ENCODE measurements around the gene CTDSP2.
"Not testable (repeated sequence)": the region's sequence is repeated elsewhere in the genome, so short reads cannot be mapped to it uniquely, and the experiment has no call there.

The CTDSP2 gene

DNA sequence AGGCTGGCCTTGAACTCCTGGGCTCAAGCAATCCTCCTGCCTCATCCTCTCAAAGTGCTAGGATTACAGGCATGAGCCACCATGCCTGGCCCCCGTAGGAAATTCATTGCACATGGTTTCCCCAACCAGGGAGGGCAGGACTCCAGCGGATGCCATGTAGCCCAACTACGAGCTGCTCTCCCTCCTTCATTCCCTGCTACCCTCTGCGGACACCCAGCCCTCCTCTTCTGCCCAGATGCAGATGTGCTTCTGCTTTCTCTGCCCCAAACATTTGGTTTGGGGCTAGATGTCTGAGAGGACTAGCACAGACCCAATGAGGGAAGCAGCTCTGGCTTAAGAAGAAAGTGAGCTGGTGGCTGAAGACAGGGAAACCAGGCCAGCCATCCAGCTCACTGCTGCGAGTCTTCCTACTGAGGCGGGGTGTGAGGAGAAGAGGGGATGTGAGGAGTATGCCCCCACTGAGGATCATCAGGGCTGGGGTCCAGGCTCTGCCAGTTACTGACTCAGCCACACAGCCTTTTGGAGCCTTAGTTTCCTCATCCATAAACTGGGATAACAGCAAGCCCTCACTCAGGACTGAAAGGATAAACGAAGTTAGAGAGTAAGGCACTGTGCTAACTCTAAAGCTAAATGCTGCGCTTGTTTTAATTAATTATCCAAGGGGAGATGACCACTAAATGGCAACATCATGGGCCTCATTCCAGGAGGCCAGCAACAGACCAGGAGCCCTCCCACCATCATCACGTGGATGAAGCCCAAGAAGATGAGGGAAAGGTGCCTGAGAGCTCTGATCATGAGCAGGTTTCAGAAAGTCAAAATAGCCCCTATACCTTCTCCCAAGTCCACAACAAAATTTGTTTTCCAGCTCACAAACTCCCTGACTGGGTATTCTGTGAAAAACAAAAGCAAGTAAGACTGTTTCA lies 10.9 kb downstream of the CTDSP2 start:
- DNase-seq (ENCODE audit: low read depth): no peak

DNA sequence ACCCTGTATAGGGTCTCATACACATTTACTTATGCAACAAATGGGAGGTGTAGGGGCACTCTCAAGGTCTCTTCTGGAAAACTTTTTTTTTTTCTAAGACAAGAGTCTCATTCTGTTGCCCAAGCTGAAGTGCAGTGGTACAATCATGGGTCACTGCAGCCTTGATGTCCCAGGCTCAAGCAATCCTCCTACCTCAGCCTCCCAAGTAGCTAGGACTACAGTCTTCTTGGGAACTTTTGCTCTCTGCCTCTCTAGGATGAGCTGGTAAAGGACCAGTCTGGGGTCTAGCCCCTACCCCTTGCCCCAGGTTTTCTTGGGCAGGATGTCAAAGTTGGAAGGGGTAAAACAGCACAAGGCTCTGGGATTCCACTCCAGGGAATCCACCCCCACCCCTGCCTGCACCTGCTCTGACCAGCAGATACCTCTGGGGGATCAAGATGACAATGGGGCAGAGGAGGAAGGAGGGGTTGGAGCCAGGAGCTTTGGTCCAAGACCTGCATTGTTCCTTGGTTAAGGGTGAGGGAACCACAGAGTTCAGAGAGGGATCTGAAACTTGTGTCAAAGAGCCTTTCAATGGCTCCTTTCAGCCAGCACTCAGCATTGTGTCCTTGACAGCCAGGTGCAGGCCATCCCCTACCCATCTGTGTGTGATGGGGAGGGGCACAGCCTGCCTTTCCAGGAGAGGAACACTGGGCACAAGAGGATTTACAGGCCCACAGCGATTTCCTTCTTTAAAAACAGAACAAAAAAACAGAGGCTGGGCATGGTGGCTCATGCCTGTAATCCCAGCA lies 12.2 kb downstream of the CTDSP2 start:
- DNase-seq (ENCODE audit: low read depth): no peak

- DNase-seq (ENCODE audit: low read depth): no peak
Observed at GRCh38 chr12:57833672-57834071, 12.9 kb downstream of the CTDSP2 start.

DNA sequence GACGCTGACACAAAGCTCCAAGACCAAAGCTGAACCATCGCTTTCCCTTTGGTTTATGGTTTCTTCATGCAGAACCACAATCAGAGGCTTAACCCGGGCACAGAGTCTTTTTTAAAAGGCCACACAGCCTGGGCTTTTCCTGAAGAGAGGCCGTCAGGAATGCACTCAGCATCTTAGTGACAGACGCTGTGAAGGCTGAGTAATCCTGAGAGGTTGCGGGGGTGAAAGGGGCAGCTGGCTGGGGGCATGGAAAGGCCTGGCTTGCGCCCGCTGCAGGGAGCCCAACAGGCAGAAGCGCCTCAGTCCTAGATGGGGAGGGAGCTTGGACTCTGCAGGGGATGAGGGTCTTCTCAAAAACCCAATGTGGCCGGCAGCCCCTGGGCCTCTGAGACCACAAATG lies 13.6 kb downstream of the CTDSP2 start:
- DNase-seq (ENCODE audit: low read depth): no peak

GRCh38 chr12:57830393-57830792 lies 16.1 kb downstream of the CTDSP2 start:
- DNase-seq (ENCODE audit: low read depth): no peak

- DNase-seq (ENCODE audit: low read depth): no peak
Observed at GRCh38 chr12:57829025-57829777, 17.3 kb downstream of the CTDSP2 start.

GRCh38 chr12:57826966-57827365 lies 19.6 kb downstream of the CTDSP2 start:
- no peak for DNase-seq (ENCODE audit: low read depth)

- no peak for DNase-seq (ENCODE audit: low read depth)
Observed at GRCh38 chr12:57826400-57826799, 20.1 kb downstream of the CTDSP2 start.

GRCh38 chr12:57825451-57825850 lies 21.1 kb downstream of the CTDSP2 start:
- DNase-seq (ENCODE audit: low read depth): no peak

- no peak for DNase-seq (ENCODE audit: low read depth)
Observed at GRCh38 chr12:57823908-57824640, 22.5 kb downstream of the CTDSP2 start.

- no peak for DNase-seq (ENCODE audit: low read depth)
Observed at GRCh38 chr12:57823131-57823907, 23.2 kb downstream of the CTDSP2 start.

GRCh38 chr12:57822392-57823130 lies 24.0 kb downstream of the CTDSP2 start:
- no peak for DNase-seq (ENCODE audit: low read depth)

- no peak for DNase-seq (ENCODE audit: low read depth)
Observed at GRCh38 chr12:57821474-57822214, 24.9 kb downstream of the CTDSP2 start.

DNA sequence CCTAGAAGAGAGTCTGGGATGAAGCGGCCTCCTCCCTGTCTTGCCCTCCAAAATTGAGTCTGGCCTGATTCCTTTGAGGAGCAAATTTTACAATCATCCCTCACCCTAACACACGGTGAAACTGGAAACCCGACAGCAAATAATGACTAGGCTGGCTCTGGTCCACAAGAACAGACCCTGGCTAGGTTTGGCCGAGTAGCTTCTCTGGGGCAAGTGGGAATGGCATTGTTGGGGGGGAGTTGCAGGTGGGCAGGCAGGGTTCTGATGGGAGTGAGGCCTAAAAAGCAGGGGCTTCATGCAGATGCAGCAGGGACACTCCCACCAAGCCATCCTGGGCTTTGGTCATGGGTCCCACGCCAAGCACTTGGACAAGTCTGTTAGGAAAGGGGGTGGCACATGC lies 25.5 kb downstream of the CTDSP2 start:
- DNase-seq (ENCODE audit: low read depth): not testable (repeated sequence)

DNA sequence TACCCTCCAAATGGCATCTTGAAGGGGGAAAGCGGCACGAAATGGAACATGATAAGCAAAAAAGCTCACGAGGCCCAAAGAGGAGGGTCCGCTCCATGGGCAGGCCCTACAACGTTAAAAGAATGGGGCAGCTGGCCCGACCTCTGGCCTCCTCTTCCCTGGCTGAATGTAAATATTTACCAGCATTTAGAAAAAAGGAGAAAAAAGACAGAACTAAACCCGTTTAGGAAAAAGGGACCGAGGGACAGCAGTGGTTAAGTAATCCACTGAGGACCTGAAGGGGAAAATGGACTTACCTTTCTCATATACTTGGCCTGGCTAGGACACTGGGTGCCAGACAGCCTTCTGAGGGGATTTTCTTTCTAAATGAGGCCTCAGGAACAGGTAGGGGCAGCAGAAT lies 26.4 kb downstream of the CTDSP2 start:
- DNase-seq (ENCODE audit: low read depth): not testable (repeated sequence)

GRCh38 chr12:57817990-57818331 lies 28.6 kb downstream of the CTDSP2 start:
- DNase-seq (ENCODE audit: low read depth): not testable (repeated sequence)

- no peak for DNase-seq (ENCODE audit: low read depth)
Observed at GRCh38 chr12:57817261-57817989, 29.1 kb downstream of the CTDSP2 start.

- DNase-seq (ENCODE audit: low read depth): no peak
Observed at GRCh38 chr12:57816855-57817151, 29.7 kb downstream of the CTDSP2 start.

Measured in stimulated activated CD8-positive, alpha-beta memory T cell treated with anti-CD3 and anti-CD28 coated beads, Interleukin-15, amount 100 ng/mL, for 24 hours (primary cell).